ENCODE results near the gene PDE8B. TPM values are rescaled to one million over a fixed set of nuclear protein-coding genes. Genes with fewer than 3 reads are reported as not detected.

The PDE8B gene
- total and polyA plus RNA-seq, 2 donors (not counting 1 experiment from before 2014, with no cell fraction given): 0.07 TPM; not detected in 1

DNA sequence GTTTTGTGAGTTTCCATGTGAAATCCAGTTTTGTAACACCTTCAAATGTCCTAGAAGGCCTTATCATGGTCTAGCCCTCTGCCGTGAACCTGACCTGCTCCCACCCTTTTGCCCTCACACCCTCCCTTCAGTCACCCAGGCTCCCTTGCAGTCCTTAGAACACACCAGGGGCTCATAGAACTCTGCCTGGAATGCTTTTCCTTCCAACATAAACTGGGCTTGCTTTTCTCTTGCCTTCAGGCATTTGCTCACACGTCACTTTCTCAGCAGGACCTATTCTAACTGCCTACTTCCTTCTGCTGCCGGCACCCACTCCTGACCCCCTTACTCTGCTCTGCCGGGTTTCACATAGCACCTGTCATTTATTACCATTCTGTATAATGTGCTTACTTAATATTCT, 111.9 kb downstream of the PDE8B start:
- TF ChIP-seq, protein P1, sequence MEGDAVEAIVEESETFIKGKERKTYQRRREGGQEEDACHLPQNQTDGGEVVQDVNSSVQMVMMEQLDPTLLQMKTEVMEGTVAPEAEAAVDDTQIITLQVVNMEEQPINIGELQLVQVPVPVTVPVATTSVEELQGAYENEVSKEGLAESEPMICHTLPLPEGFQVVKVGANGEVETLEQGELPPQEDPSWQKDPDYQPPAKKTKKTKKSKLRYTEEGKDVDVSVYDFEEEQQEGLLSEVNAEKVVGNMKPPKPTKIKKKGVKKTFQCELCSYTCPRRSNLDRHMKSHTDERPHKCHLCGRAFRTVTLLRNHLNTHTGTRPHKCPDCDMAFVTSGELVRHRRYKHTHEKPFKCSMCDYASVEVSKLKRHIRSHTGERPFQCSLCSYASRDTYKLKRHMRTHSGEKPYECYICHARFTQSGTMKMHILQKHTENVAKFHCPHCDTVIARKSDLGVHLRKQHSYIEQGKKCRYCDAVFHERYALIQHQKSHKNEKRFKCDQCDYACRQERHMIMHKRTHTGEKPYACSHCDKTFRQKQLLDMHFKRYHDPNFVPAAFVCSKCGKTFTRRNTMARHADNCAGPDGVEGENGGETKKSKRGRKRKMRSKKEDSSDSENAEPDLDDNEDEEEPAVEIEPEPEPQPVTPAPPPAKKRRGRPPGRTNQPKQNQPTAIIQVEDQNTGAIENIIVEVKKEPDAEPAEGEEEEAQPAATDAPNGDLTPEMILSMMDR (IDR thresholded peaks at IDR 0.05): no peak
- TF ChIP-seq EZH2 (IDR thresholded peaks at IDR 0.05; ENCODE audit: borderline replicate concordance, insufficient read depth, low read depth, low read length, poor library complexity, severe bottlenecking): no peak
- ChIA-PET POLR2A (no interaction called here), CTCF (no interaction called here)
- Histone ChIP-seq H3K36me3 (replicated peaks in 1 of 2; ENCODE audit: control extremely low read depth in 1 of 2, control insufficient read depth in 1 of 2, extremely low read depth in 1 of 2, insufficient read depth in 2 of 2, low read length in 1 of 2) (no peaks in the 10 kb centered on the region), H3K27me3 (replicated peaks in 1 of 4; ENCODE audit: control extremely low read depth in 1 of 4, control insufficient read depth in 3 of 4, insufficient read depth in 4 of 4, low read length in 3 of 4) (no peaks in the 10 kb centered on the region), H3K4me3 (ENCODE audit: control extremely low read depth in 1 of 5, extremely low read depth in 1 of 5, insufficient read depth in 1 of 5, low read depth in 2 of 5, low read length in 4 of 5) (no peak overlapping the region), H3K79me2 (ENCODE audit: control insufficient read depth, insufficient read depth, low read length) (no peaks in the 10 kb centered on the region), H3K9ac (ENCODE audit: low read length) (no peak overlapping the region), H2AFZ (ENCODE audit: insufficient read depth, low read depth, low read length, poor library complexity, severe bottlenecking) (no peak overlapping the region), H3K27ac (ENCODE audit: low read length in 2 of 2) (no peak overlapping the region), H3K9me3 (ENCODE audit: control extremely low read depth in 1 of 3, control insufficient read depth in 2 of 3, insufficient read depth in 1 of 3, low read length in 2 of 3) (no peaks in the 10 kb centered on the region), H3K4me2 (replicated peaks; ENCODE audit: low read depth, low read length, poor library complexity, severe bottlenecking) (no peak overlapping the region), H4K20me1 (ENCODE audit: control insufficient read depth, insufficient read depth, low read length, poor library complexity, severe bottlenecking) (no peaks in the 10 kb centered on the region), H3K4me1 (ENCODE audit: control insufficient read depth in 2 of 2, insufficient read depth in 2 of 2, low read length in 2 of 2) (no peaks in the 10 kb centered on the region)
- no peak for ATAC-seq (ENCODE audit: low read depth)
- Mint-ChIP-seq H3K27me3 (peaks cover 4% of the 10 kb centered on the region), H3K4me1 (no peaks in the 10 kb centered on the region), H3K27ac (no peak overlapping the region), H3K4me3 (no peak overlapping the region), H3K9me3 (ENCODE audit: insufficient read depth) (no peaks in the 10 kb centered on the region)
- DNase-seq: no peak
- intact Hi-C loops (cut with micrococcal nuclease): no loop called here
- 90% methylated on average over 2 of the region's 4 CpGs for WGBS (ENCODE audit: insufficient coverage)

DNA sequence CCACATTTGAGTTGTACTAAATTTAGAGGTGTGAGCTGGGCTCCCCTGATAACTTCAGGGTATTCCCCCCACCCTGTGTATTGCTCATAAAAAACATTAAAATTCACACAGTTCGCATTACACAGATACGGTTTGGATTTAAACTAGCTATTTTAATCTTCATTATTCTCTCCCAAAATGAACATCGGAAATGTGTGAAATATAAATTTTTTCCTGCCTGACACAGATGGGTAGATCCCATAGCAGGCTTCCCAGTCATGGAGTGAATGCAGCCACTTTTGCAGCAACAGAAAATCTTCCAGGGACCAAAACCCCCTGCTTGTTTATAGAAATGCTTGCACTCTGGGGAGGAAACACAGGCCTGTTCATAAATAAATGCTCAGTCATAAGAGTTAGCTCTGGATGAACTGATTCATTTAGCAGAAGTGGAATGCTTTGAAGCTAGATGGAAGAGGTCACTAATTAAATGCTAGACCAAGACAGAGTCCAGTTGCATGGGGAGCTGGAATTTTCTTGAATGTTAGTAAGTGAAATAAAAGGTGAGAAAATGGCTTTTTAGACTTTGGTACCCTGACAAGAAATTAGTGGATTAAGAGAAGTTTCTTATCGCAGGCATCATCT, 115.6 kb downstream of the PDE8B start:
- DNase-seq (no peak), ATAC-seq (ENCODE audit: low read depth) (no peak)
- H3K9me3 ChIP-seq (ENCODE audit: control extremely low read depth in 1 of 3, control insufficient read depth in 2 of 3, insufficient read depth in 1 of 3, low read length in 2 of 3): no peaks in the 10 kb centered on the region
- no peaks in the 10 kb centered on the region for H3K27me3 ChIP-seq (replicated peaks in 1 of 4; ENCODE audit: control extremely low read depth in 1 of 4, control insufficient read depth in 3 of 4, insufficient read depth in 4 of 4, low read length in 3 of 4)
- H4K20me1 ChIP-seq (ENCODE audit: control insufficient read depth, insufficient read depth, low read length, poor library complexity, severe bottlenecking): no peaks in the 10 kb centered on the region
- H3K4me1 ChIP-seq (ENCODE audit: control insufficient read depth in 2 of 2, insufficient read depth in 2 of 2, low read length in 2 of 2): no peaks in the 10 kb centered on the region
- Mint-ChIP-seq H3K4me3 (no peak overlapping the region), H3K27ac (no peak overlapping the region), H3K4me1 (no peaks in the 10 kb centered on the region), H3K9me3 (ENCODE audit: insufficient read depth) (no peaks in the 10 kb centered on the region), H3K27me3 (peaks cover 11% of the 10 kb centered on the region)
- no peaks in the 10 kb centered on the region for H3K36me3 ChIP-seq (replicated peaks in 1 of 2; ENCODE audit: control extremely low read depth in 1 of 2, control insufficient read depth in 1 of 2, extremely low read depth in 1 of 2, insufficient read depth in 2 of 2, low read length in 1 of 2)
- H3K27ac ChIP-seq (ENCODE audit: low read length in 2 of 2): no peak overlapping the region
- H2AFZ ChIP-seq (ENCODE audit: insufficient read depth, low read depth, low read length, poor library complexity, severe bottlenecking): no peak overlapping the region
- no peaks in the 10 kb centered on the region for H3K79me2 ChIP-seq (ENCODE audit: control insufficient read depth, insufficient read depth, low read length)
- WGBS (ENCODE audit: insufficient coverage): no CpG with 5 or more reads among the region's 4 CpGs
- ChIA-PET CTCF (no interaction called here), POLR2A (no interaction called here)
- H3K4me3 ChIP-seq (ENCODE audit: control extremely low read depth in 1 of 5, extremely low read depth in 1 of 5, insufficient read depth in 1 of 5, low read depth in 2 of 5, low read length in 4 of 5): no peak overlapping the region
- TF ChIP-seq, protein P1 (IDR thresholded peaks at IDR 0.05): no peak
- no peak for TF ChIP-seq EZH2 (IDR thresholded peaks at IDR 0.05; ENCODE audit: borderline replicate concordance, insufficient read depth, low read depth, low read length, poor library complexity, severe bottlenecking)
- no peak overlapping the region for H3K4me2 ChIP-seq (replicated peaks; ENCODE audit: low read depth, low read length, poor library complexity, severe bottlenecking)
- H3K9ac ChIP-seq (ENCODE audit: low read length): no peak overlapping the region
- intact Hi-C loops (cut with micrococcal nuclease): no loop called here
